Smooth muscle cell (in vitro differentiated cells): ENCODE results near the gene IFNAR1. TPM values are rescaled to one million over a fixed set of nuclear protein-coding genes. Genes with fewer than 3 reads are reported as not detected.
A peak's percentile ranks its signal among the peaks of the same experiment; 100 is the strongest.

ENCODE experiments used
- DNase-seq: peaks from one replicate; lab custom pipeline; 2025; ENCODE audit not compliant: unreplicated experiment; lab: John Stamatoyannopoulos, UW
- H2AFZ ChIP-seq: fragments of 200-600 bp; sonication (generic); 2 replicates; pipeline ENCODE4 v1.6.0; 2016; ENCODE audit warnings: antibody characterized with exemption, low read depth, mild to moderate bottlenecking
- H3F3A ChIP-seq: fragments of 200-600 bp; sonication (generic); 2 replicates; pipeline ENCODE4 v1.6.0; 2017; ENCODE audit warnings: antibody characterized with exemption, low read depth
- H3K27ac ChIP-seq: fragments of 200-600 bp; sonication (generic); 2 replicates; pipeline ENCODE4 v1.5.1; 2016; ENCODE audit warnings: low read depth, mild to moderate bottlenecking
- H3K27me3 ChIP-seq: fragments of 200-600 bp; sonication (generic); 2 replicates; pipeline ENCODE4 v1.6.1; 2016; ENCODE audit warnings: low read depth, mild to moderate bottlenecking
- H3K36me3 ChIP-seq: fragments of 200-600 bp; sonication (generic); 2 replicates; pipeline ENCODE4 v1.5.1; 2016; ENCODE audit warnings: low read depth
- H3K4me1 ChIP-seq: fragments of 200-600 bp; sonication (generic); 2 replicates; pipeline ENCODE4 v1.5.1; 2016; ENCODE audit warnings: low read depth
- H3K4me2 ChIP-seq: fragments of 200-600 bp; sonication (generic); 2 replicates; pipeline ENCODE4 v1.6.0; 2016; ENCODE audit warnings: mild to moderate bottlenecking
- H3K4me3 ChIP-seq: fragments of 200-600 bp; sonication (generic); 2 replicates; pipeline ENCODE4 v1.5.1; 2016; ENCODE audit warnings: mild to moderate bottlenecking
- H3K79me2 ChIP-seq: fragments of 200-600 bp; sonication (generic); 2 replicates; pipeline ENCODE4 v1.6.0; 2016; ENCODE audit warnings: low read depth, mild to moderate bottlenecking
- H3K9ac ChIP-seq: fragments of 200-600 bp; sonication (generic); 2 replicates; pipeline ENCODE4 v1.6.0; 2016; ENCODE audit warnings: low read depth
- H3K9me3 ChIP-seq: fragments of 200-600 bp; sonication (generic); replicated peaks from 2 replicates; pipeline ENCODE4 v1.5.1; 2016; ENCODE audit warnings: low read depth
- H4K20me1 ChIP-seq: fragments of 200-600 bp; sonication (generic); 2 replicates; pipeline ENCODE4 v1.6.0; 2016; ENCODE audit warnings: low read depth
- WGBS: methylation state at CpG from one replicate; pipeline ENCODE4 v1.1.7; 2016; ENCODE audit warnings: low lambda C conversion rate; 5-methylcytosine and 5-hydroxymethylcytosine counted together
- polyA plus RNA-seq: library from polyadenylated mRNA; unstranded; fragments of >200 nt; fragmentation: Nextera tagmentation; extraction: Ambion mirVana; gene quantifications from 2 replicates; pipeline ENCODE4 v1.2.1, GENCODE V29; 2016
- total RNA-seq: library from RNA; depleted of rRNA; stranded (reverse); fragments of >200 nt; gene quantifications from 2 replicates; pipeline ENCODE4 v1.2.3, GENCODE V29; 2014
- TF ChIP-seq, protein P1 (sequence below): fragments of 200-600 bp; sonication (generic); IDR thresholded peaks from 2 replicates; pipeline ENCODE4 v1.5.1; 2017; ENCODE audit warnings: borderline replicate concordance, mild to moderate bottlenecking, antibody characterized with exemption; ENCODE audit not compliant: insufficient read depth, poor library complexity, severe bottlenecking

Gene IFNAR1
- total and polyA plus RNA-seq, 2 experiments from 2014 or later: 37.1 to 93.0 TPM

DNA sequence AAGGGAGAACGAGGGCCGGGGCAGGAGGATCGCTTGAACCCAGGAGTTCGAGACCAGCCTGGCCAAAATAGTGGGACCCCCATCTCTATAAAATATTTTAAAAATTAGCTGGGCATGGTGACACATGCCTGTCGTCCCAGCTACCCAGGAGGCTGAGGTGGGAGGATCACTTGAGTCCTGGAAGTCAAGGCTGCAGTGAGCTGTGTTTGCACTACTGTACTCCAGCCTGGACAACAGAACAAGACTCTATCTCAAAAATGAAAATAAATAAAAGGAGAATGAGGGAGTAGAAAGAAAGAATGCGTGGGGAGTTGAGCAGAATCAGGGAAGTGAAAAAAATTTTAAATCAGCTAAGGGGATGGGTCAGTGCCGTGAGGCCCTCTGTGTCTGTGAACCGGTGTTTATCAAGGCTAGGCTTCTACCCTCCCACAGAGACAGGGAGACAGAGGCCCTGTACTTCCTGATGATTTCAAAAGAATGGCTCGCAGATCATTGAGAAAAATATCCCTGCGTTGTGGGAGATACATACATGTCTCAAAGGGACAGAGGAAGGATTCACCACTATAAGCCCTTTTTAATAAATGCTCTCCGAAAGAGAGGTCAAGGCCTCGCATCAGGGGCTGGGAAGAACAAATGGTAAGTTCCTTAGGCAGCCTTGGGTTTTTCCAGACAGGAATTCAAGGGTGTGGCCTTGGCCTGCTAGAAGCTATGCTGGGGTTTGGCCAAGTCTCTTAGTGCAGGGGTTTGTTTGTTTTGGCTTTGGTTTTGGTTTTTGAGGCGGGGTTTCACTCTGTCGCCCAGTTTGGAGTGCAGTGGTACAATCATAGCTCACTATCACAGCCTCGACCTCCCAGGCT, 37.9 kb upstream of the IFNAR1 start:
- no peak for DNase-seq

GRCh38 chr21:33289199-33289819, 35.5 kb upstream of the IFNAR1 start:
- H3K9me3 ChIP-seq: no peaks in the 10 kb centered on the region
- H3K4me3 ChIP-seq: no peak overlapping the region
- no peaks in the 10 kb centered on the region for H3K79me2 ChIP-seq
- no peaks in the 10 kb centered on the region for H3K27me3 ChIP-seq
- no peak for DNase-seq
- H3K9ac ChIP-seq: no peak overlapping the region
- H4K20me1 ChIP-seq: no peaks in the 10 kb centered on the region
- 46% methylated on average over 11 of the region's 11 CpGs for WGBS
- H3F3A ChIP-seq: no peaks in the 10 kb centered on the region
- TF ChIP-seq, protein P1, sequence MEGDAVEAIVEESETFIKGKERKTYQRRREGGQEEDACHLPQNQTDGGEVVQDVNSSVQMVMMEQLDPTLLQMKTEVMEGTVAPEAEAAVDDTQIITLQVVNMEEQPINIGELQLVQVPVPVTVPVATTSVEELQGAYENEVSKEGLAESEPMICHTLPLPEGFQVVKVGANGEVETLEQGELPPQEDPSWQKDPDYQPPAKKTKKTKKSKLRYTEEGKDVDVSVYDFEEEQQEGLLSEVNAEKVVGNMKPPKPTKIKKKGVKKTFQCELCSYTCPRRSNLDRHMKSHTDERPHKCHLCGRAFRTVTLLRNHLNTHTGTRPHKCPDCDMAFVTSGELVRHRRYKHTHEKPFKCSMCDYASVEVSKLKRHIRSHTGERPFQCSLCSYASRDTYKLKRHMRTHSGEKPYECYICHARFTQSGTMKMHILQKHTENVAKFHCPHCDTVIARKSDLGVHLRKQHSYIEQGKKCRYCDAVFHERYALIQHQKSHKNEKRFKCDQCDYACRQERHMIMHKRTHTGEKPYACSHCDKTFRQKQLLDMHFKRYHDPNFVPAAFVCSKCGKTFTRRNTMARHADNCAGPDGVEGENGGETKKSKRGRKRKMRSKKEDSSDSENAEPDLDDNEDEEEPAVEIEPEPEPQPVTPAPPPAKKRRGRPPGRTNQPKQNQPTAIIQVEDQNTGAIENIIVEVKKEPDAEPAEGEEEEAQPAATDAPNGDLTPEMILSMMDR: no peak
- H3K36me3 ChIP-seq: no peaks in the 10 kb centered on the region
- H2AFZ ChIP-seq: no peak overlapping the region
- no peaks in the 10 kb centered on the region for H3K4me1 ChIP-seq
- H3K27ac ChIP-seq: no peak overlapping the region
- peak overlapping the region; percentile 21 for H3K4me2 ChIP-seq

More for the DNA sequence above, 37.9 kb upstream of the IFNAR1 start:
- no peak overlapping the region for H3K9ac ChIP-seq
- peak overlapping the region; percentile 61 for H3K4me2 ChIP-seq
- H3K27me3 ChIP-seq: no peaks in the 10 kb centered on the region
- H3K79me2 ChIP-seq: no peaks in the 10 kb centered on the region
- no peaks in the 10 kb centered on the region for H3F3A ChIP-seq
- no peak overlapping the region for H2AFZ ChIP-seq
- peak overlapping the region; percentile 68 for H3K27ac ChIP-seq
- H3K4me3 ChIP-seq: no peak overlapping the region
- no peaks in the 10 kb centered on the region for H3K9me3 ChIP-seq
- 57% methylated on average over 15 of the region's 15 CpGs for WGBS
- no peaks in the 10 kb centered on the region for H3K36me3 ChIP-seq
- H3K4me1 ChIP-seq: no peaks in the 10 kb centered on the region
- TF ChIP-seq, protein P1: no peak
- H4K20me1 ChIP-seq: no peaks in the 10 kb centered on the region

DNA sequence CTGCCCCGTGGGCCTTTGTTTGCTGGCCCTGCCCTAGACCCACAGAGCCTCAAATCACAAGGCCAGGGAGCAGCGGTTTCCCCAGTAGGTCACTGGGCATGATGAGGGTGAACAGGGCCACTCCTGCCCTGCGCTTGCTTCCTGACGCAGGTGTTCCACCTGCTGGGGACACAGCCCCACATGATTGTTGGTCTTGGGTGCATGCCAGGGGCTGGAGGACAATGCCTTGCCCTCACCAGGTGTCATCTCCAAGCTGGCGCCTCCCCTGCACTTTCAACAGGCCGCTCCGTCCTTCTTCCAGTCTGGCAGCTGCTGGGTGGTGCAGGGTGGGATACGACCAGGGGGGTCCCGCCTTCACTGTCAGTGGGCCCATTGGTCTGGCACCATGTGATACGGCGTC, 34.3 kb upstream of the IFNAR1 start:
- Histone ChIP-seq H2AFZ (no peak overlapping the region), H3K27ac (no peak overlapping the region), H3K4me2 (no peak overlapping the region), H3K27me3 (no peaks in the 10 kb centered on the region), H3K4me1 (no peaks in the 10 kb centered on the region), H4K20me1 (no peaks in the 10 kb centered on the region), H3K36me3 (no peaks in the 10 kb centered on the region), H3F3A (no peaks in the 10 kb centered on the region), H3K9me3 (no peaks in the 10 kb centered on the region), H3K4me3 (no peak overlapping the region), H3K79me2 (no peaks in the 10 kb centered on the region), H3K9ac (no peak overlapping the region)
- no peak for DNase-seq
- TF ChIP-seq, protein P1: no peak
- WGBS: 98% methylated on average over 11 of the region's 11 CpGs
